ENCODE measurements around the gene VWCE.

VWCE gene

GRCh38 chr11:61293867-61294716 lies 1.0 kb downstream of the VWCE start:
- Mint-ChIP-seq H3K4me1 (peaks cover 34% of the 10 kb centered on the region), H3K9me3 (no peaks in the 10 kb centered on the region), H3K27me3 (ENCODE audit: low read depth) (peaks cover 30% of the 10 kb centered on the region), H3K4me3 (peak overlapping the region; percentile 87 to 92 (median 90)), H3K36me3 (ENCODE audit: low read depth) (peaks cover 22% of the 10 kb centered on the region), H3K27ac (peak overlapping the region in 2 of 3 experiments; percentile 63 to 78)
- TF ChIP-seq, protein P1, sequence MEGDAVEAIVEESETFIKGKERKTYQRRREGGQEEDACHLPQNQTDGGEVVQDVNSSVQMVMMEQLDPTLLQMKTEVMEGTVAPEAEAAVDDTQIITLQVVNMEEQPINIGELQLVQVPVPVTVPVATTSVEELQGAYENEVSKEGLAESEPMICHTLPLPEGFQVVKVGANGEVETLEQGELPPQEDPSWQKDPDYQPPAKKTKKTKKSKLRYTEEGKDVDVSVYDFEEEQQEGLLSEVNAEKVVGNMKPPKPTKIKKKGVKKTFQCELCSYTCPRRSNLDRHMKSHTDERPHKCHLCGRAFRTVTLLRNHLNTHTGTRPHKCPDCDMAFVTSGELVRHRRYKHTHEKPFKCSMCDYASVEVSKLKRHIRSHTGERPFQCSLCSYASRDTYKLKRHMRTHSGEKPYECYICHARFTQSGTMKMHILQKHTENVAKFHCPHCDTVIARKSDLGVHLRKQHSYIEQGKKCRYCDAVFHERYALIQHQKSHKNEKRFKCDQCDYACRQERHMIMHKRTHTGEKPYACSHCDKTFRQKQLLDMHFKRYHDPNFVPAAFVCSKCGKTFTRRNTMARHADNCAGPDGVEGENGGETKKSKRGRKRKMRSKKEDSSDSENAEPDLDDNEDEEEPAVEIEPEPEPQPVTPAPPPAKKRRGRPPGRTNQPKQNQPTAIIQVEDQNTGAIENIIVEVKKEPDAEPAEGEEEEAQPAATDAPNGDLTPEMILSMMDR (IDR thresholded peaks at IDR 0.05; ENCODE audit: unreplicated experiment in 3 of 3): no peak

DNA sequence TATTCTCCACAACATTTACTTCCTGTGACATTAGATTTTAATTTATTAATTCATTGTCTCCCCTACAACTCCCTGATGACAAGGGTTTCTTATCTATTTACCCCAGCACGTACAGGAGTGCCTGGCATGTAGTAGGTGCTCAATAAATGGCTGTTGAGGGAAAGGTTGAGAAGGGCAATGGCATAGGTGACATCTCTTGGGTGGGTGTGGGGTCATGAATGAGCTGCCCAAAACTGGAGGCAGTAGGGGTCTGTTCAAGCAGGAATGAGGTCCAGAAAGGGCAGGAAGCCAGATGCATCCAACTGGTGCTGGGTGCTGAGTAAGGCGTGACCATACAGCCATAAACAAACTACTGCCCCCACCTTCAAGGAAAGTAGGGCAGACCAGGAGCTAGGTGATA lies 2.8 kb downstream of the VWCE start:
- peak overlapping the region; percentile 70 to 80 (median 76) for H3K4me3 Mint-ChIP-seq
- peaks cover 30% of the 10 kb centered on the region for H3K27me3 Mint-ChIP-seq (ENCODE audit: low read depth)
- H3K4me1 Mint-ChIP-seq: peaks cover 17% of the 10 kb centered on the region
- TF ChIP-seq, protein P1 (IDR thresholded peaks at IDR 0.05; ENCODE audit: unreplicated experiment in 3 of 3): no peak
- H3K9me3 Mint-ChIP-seq: no peaks in the 10 kb centered on the region
- H3K36me3 Mint-ChIP-seq (ENCODE audit: low read depth): peaks cover 12% of the 10 kb centered on the region
- H3K27ac Mint-ChIP-seq: no peak overlapping the region

- peaks cover 9% of the 10 kb centered on the region for H3K36me3 Mint-ChIP-seq (ENCODE audit: low read depth)
- peaks cover 26% of the 10 kb centered on the region for H3K27me3 Mint-ChIP-seq (ENCODE audit: low read depth)
- no peaks in the 10 kb centered on the region for H3K9me3 Mint-ChIP-seq
- TF ChIP-seq, protein P1 (IDR thresholded peaks at IDR 0.05; ENCODE audit: unreplicated experiment in 3 of 3): no peak
- H3K4me1 Mint-ChIP-seq: peaks cover 11% of the 10 kb centered on the region
- peak overlapping the region in 1 of 3 experiments; percentile 54 for H3K4me3 Mint-ChIP-seq
- H3K27ac Mint-ChIP-seq: no peak overlapping the region
Observed at GRCh38 chr11:61290905-61291690, 4.0 kb downstream of the VWCE start.

- TF ChIP-seq, protein P1 (IDR thresholded peaks at IDR 0.05; ENCODE audit: unreplicated experiment in 3 of 3): no peak
- H3K4me1 Mint-ChIP-seq: no peaks in the 10 kb centered on the region
- H3K27ac Mint-ChIP-seq: peak overlapping the region in 1 of 3 experiments; percentile 16
- peaks cover 21% of the 10 kb centered on the region for H3K27me3 Mint-ChIP-seq (ENCODE audit: low read depth)
- H3K4me3 Mint-ChIP-seq: no peak overlapping the region
- no peaks in the 10 kb centered on the region for H3K9me3 Mint-ChIP-seq
- peaks cover 42% of the 10 kb centered on the region for H3K36me3 Mint-ChIP-seq (ENCODE audit: low read depth)
Observed at GRCh38 chr11:61287338-61287977, 7.7 kb downstream of the VWCE start.

DNA sequence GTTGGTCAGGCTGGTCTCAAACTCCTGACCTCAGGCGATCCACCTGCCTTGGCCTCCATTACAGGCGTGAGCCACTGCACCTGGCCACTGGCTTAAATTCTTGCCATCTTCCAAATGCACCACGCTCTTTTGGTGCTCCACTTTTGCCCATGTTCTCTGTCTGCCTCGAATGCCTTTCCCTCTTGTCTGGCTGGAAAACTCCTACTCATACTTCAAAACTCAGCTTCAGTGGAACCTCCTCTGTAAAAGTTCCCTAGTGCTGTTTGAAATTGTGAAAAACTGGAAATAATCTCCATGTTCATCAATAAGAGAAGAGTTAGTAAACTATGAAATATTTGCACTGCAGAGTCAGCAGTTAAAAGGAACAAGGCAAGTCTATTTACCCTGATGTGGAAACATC lies 11.5 kb downstream of the VWCE start:
- peaks cover 20% of the 10 kb centered on the region for H3K27me3 Mint-ChIP-seq (ENCODE audit: low read depth)
- H3K4me1 Mint-ChIP-seq: no peaks in the 10 kb centered on the region
- TF ChIP-seq, protein P1 (IDR thresholded peaks at IDR 0.05; ENCODE audit: unreplicated experiment in 3 of 3): no peak
- H3K4me3 Mint-ChIP-seq: no peak overlapping the region
- H3K9me3 Mint-ChIP-seq: no peaks in the 10 kb centered on the region
- no peak overlapping the region for H3K27ac Mint-ChIP-seq
- peaks cover 51% of the 10 kb centered on the region for H3K36me3 Mint-ChIP-seq (ENCODE audit: low read depth)

Data from nephron (organoid).